GM12865 (cell line): ENCODE data around the gene EML1.

Source experiments
- DNase-seq: peaks from one replicate; pipeline ENCODE4 v3.0.0; 2010; ENCODE audit warnings: low read depth
- H3K4me3 ChIP-seq: 2 replicates; pipeline ENCODE4 v1.5.1; 2011; ENCODE audit warnings: mild to moderate bottlenecking, low read depth, low read length, control low read depth
- CTCF ChIP-seq: IDR thresholded peaks from 2 replicates; pipeline ENCODE4 v1.5.1; 2011; ENCODE audit warnings: low read length, control low read depth, low read depth, inconsistent platforms; ENCODE audit not compliant: insufficient read depth; ENCODE audit errors: missing control alignments

Gene EML1

DNA sequence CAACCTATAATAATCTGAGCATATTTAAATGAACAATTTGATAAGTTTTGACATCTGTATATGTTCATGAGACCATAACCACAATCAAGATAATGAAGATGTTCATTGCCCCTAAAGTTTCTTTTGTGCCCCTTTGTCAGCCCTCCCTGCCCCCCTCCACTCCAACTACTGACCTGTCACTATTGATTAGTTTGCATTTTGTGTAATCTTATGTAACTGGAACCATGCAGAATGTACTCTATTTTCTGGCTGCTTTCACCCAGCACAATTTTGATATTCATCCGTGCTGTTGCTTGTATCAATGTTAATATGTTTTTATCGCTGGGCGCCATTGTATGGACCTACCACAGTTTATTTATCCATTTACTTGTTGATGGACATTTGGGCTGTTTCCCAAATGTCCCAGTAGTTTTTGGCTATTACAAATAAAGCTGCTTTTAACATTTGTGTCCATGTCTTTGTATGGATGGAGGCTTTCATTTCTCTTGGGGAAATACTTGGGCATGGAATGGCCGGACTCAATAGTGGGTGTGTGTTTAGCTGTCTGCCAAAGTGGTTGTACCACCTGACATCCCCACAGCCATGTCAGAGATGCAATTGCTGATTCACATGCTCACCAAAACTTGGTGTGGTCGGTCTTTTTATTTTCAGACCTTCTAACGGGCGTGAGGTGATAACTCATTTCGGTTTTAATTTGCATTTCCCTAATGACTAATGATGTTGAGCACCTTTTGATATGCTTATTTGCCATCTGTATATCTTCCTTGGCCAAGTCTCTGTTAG is 38.9 kb downstream of the EML1 start:
- no peak for TF ChIP-seq CTCF
- no peak overlapping the region for H3K4me3 ChIP-seq
- DNase-seq = no peak

DNA sequence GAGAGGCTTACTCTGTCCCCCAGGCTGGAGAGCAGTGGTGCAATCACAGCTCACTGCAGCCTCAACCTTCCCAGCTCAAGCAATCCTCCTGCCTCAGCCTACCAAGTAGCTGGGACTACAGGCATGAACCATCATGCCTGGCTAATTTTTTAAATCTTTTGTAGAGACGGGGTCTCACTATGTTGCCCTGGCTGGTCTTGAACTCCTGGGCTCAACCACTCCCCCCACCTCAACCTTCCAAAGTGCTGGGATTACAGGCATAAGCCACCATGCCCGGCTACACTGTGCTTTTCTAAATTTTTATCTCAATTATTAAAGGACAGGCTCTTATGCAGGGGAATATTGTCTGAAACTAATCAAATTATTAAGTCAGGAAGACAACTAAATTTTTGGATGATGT is 44.6 kb downstream of the EML1 start:
- no peak for DNase-seq
- H3K4me3 ChIP-seq = no peak overlapping the region
- TF ChIP-seq CTCF = no peak

DNA sequence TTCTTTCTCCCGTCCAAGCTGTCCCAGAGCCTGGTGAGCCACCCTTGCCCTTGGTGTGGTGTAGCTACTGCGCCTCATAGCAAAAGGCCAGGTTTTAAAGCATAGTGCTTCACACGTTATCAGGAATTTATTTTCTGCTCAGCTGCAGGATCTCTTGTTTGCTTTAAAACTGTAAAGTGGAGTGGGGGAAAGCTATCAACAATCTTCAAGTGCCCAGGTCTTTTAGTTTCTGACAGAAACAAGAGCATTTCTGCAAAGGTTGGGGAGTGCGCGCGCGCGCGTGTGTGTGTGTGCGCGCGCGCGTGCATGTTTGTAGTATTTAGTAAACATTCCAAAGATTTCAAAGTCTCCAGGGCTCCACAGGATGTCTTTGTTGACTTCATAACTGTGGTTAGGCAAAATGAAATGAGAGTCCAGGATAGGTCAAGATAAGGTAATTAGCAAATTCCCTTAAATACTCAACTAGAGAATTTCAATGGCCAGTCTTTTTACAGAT is 45.5 kb downstream of the EML1 start:
- no peak for TF ChIP-seq CTCF
- no peak for DNase-seq
- H3K4me3 ChIP-seq = no peak overlapping the region

GRCh38 chr14:99839696-99840095 is 46.5 kb downstream of the EML1 start:
- TF ChIP-seq CTCF = no peak
- H3K4me3 ChIP-seq = no peak overlapping the region
- DNase-seq = no peak

DNA sequence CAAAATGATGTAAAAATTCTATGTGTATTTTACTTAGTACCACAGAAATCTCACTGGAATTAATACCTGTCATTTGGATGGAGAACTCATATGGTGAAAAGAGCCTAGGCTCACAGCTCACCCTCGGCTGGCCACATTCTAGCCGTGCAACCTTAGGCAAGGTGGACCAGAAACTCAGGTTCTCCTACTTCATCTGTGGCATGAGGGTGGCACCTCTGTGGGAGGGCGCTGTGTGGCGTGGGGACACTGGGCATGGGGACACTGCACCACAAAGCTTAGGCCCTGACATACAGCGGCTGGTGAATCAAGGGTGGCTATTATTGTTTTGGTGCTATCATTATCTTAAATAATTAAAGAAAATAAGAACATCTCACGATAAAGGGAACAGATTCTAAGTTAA is 47.1 kb downstream of the EML1 start:
- no peak overlapping the region for H3K4me3 ChIP-seq
- DNase-seq = no peak
- no peak for TF ChIP-seq CTCF

- DNase-seq = no peak
- TF ChIP-seq CTCF = no peak
- H3K4me3 ChIP-seq = no peak overlapping the region
These were observed 47.6 kb downstream of the EML1 start for GRCh38 chr14:99840774-99841305.
